GM12865 (cell line): Measurements from ENCODE around the gene ASB15.
A peak's percentile ranks its signal among the peaks of the same experiment; 100 is the strongest.

Source experiments
- DNase-seq: peaks from one replicate; pipeline ENCODE4 v3.0.0; 2010; ENCODE audit warnings: low read depth
- H3K4me3 ChIP-seq: 2 replicates; pipeline ENCODE4 v1.5.1; 2011; ENCODE audit warnings: mild to moderate bottlenecking, low read depth, low read length, control low read depth
- CTCF ChIP-seq: IDR thresholded peaks from 2 replicates; pipeline ENCODE4 v1.5.1; 2011; ENCODE audit warnings: low read length, control low read depth, low read depth, inconsistent platforms; ENCODE audit not compliant: insufficient read depth; ENCODE audit errors: missing control alignments

Gene ASB15

GRCh38 chr7:123573341-123573740, 28.3 kb upstream of the ASB15 start:
- no peak for DNase-seq
- no peak overlapping the region for H3K4me3 ChIP-seq
- TF ChIP-seq CTCF: no peak

- no peak for DNase-seq
- H3K4me3 ChIP-seq: no peak overlapping the region
- no peak for TF ChIP-seq CTCF
These were observed 27.6 kb upstream of the ASB15 start for GRCh38 chr7:123573896-123574467.

- no peak for TF ChIP-seq CTCF
- H3K4me3 ChIP-seq: no peak overlapping the region
- no peak for DNase-seq
These were observed 22.2 kb upstream of the ASB15 start for GRCh38 chr7:123579416-123579815.

- TF ChIP-seq CTCF: peak; percentile 45
- no peak overlapping the region for H3K4me3 ChIP-seq
- peak; percentile 29 for DNase-seq
These were observed 21.0 kb upstream of the ASB15 start for GRCh38 chr7:123580406-123581161.

- H3K4me3 ChIP-seq: no peak overlapping the region
- DNase-seq: no peak
- TF ChIP-seq CTCF: no peak
These were observed 20.5 kb upstream of the ASB15 start for GRCh38 chr7:123581162-123581459.

GRCh38 chr7:123583821-123584220, 17.8 kb upstream of the ASB15 start:
- no peak overlapping the region for H3K4me3 ChIP-seq
- DNase-seq: no peak
- TF ChIP-seq CTCF: no peak

GRCh38 chr7:123588376-123588775, 13.2 kb upstream of the ASB15 start:
- H3K4me3 ChIP-seq: no peak overlapping the region
- no peak for TF ChIP-seq CTCF
- DNase-seq: no peak
